HL-60 (cell line): Measurements from ENCODE around the gene PTPN3.

ENCODE experiments used
- GABPA ChIP-seq: IDR thresholded peaks from 2 replicates; pipeline ENCODE4 v1.6.1; 2012; ENCODE audit warnings: low read depth
- POLR2AphosphoS5 ChIP-seq: IDR thresholded peaks from 2 replicates; pipeline ENCODE4 v1.6.1; 2012; ENCODE audit warnings: low read depth
- SPI1 ChIP-seq: IDR thresholded peaks from 2 replicates; pipeline ENCODE4 v1.6.1; 2012; ENCODE audit warnings: low read depth, mild to moderate bottlenecking, borderline replicate concordance
- TF ChIP-seq, protein P1 (sequence below): IDR thresholded peaks from one replicate; pipeline ENCODE4 v1.5.1; 2011; ENCODE audit warnings: low read length, control low read depth, inconsistent platforms; ENCODE audit not compliant: insufficient read depth
- TF ChIP-seq, protein P2 (sequence below): IDR thresholded peaks from 2 replicates; pipeline ENCODE4 v1.6.1; 2012; ENCODE audit warnings: low read depth; ENCODE audit not compliant: insufficient replicate concordance

DNA sequence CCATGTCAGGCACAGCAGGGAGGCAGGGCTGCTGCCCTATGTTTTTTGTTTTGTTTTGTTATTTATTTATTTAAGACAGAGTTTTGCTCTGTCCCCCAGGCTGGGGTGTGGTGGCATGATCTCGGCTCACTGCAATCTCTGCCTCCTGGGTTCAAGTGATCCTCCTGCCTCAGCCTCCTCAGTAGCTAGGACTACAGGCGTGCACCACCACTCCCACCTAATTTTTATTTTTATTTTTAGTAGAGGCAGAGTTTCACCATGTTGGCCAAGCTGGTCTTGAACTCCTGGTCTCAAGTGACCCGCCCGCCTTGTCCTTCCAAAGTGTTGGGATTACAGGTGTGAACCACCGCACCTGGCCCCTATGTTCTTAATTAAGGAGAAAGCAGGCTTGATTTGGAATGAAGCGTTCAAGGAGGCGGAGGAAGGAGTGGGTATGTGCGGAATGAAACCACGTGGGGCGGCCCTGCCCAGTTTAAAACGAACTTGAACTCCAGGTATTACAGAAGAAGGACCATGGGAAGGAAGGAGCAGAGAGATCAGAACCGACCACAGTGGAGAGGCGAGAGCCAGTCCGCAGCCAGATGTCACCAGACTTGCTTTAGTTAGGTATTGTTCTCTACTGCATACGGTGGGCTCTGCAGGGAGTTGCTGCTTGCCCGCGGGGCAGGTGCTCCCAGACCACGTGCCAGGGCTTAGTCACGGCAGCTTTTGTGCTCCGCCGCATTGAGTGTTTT, 142.4 kb downstream of the PTPN3 start:
- TF ChIP-seq, protein P1, sequence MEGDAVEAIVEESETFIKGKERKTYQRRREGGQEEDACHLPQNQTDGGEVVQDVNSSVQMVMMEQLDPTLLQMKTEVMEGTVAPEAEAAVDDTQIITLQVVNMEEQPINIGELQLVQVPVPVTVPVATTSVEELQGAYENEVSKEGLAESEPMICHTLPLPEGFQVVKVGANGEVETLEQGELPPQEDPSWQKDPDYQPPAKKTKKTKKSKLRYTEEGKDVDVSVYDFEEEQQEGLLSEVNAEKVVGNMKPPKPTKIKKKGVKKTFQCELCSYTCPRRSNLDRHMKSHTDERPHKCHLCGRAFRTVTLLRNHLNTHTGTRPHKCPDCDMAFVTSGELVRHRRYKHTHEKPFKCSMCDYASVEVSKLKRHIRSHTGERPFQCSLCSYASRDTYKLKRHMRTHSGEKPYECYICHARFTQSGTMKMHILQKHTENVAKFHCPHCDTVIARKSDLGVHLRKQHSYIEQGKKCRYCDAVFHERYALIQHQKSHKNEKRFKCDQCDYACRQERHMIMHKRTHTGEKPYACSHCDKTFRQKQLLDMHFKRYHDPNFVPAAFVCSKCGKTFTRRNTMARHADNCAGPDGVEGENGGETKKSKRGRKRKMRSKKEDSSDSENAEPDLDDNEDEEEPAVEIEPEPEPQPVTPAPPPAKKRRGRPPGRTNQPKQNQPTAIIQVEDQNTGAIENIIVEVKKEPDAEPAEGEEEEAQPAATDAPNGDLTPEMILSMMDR: no peak
- TF ChIP-seq POLR2AphosphoS5: no peak
- TF ChIP-seq SPI1: no peak
- no peak for TF ChIP-seq GABPA
- TF ChIP-seq, protein P2, sequence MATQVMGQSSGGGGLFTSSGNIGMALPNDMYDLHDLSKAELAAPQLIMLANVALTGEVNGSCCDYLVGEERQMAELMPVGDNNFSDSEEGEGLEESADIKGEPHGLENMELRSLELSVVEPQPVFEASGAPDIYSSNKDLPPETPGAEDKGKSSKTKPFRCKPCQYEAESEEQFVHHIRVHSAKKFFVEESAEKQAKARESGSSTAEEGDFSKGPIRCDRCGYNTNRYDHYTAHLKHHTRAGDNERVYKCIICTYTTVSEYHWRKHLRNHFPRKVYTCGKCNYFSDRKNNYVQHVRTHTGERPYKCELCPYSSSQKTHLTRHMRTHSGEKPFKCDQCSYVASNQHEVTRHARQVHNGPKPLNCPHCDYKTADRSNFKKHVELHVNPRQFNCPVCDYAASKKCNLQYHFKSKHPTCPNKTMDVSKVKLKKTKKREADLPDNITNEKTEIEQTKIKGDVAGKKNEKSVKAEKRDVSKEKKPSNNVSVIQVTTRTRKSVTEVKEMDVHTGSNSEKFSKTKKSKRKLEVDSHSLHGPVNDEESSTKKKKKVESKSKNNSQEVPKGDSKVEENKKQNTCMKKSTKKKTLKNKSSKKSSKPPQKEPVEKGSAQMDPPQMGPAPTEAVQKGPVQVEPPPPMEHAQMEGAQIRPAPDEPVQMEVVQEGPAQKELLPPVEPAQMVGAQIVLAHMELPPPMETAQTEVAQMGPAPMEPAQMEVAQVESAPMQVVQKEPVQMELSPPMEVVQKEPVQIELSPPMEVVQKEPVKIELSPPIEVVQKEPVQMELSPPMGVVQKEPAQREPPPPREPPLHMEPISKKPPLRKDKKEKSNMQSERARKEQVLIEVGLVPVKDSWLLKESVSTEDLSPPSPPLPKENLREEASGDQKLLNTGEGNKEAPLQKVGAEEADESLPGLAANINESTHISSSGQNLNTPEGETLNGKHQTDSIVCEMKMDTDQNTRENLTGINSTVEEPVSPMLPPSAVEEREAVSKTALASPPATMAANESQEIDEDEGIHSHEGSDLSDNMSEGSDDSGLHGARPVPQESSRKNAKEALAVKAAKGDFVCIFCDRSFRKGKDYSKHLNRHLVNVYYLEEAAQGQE: no peak
